HG03097 (cell line): ENCODE data around the gene SLC25A4.
A peak's percentile ranks its signal among the peaks of the same experiment; 100 is the strongest.
"Not testable (repeated sequence)": the region's sequence is repeated elsewhere in the genome, so short reads cannot be mapped to it uniquely, and the experiment has no call there.

Source experiments
- ATAC-seq: cut with Tn5 transposase; IDR thresholded peaks from one replicate; pipeline ENCODE4 v1.9.1; 2021; ENCODE audit not compliant: unreplicated experiment, low FRiP score

Gene SLC25A4

DNA sequence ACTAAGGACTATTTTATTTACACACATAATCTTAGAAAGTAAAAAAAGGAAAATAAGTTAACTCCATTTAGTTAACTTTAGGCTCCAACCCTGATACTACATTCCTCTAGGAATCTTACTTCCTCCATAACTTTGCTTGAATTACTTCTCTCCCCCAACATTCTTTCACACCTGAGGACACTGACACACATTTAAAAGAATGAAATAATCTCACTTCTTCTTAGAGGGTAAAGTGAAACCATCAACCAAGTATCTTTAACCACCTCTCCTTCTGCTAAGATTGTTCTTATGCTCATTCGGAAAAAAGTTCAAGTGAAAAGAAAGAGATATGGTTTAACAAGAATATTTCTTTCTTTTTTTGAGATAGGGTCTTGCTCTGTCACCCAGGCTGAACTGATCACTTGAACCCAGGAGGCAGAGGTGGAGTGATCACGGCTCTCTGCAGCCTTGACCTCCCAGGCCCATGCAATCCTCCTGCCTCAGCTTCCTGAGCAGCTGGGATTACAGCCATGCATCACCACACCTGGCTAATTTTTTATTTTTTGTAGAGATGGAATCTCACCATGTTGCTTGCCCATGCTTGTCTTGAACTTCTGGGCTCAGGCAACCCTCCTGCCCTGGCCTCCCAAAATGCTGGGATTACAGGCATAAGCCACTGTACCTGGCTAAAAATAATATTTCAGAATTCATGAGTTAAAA, 28.5 kb downstream of the SLC25A4 start:
- peak; percentile 74 for ATAC-seq

DNA sequence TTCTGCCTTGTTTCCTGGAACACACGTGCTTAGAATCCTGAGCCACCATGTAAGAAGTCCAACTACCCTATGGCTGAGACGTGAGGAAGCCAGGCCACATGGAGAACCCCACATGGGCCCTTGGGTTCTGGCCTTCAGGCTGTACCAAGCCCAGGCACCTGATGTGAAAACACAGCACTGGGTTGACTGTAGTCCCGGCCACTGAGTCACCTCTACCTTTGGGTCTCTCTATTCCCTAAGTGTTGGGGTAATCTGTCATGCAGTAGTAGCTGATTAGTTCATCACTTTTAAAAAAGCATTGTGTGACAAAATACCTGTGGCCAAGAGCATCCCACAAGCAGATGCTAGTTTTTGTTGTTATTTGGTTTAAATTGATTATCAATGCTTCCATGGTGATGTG, 36.4 kb downstream of the SLC25A4 start:
- ATAC-seq: no peak

DNA sequence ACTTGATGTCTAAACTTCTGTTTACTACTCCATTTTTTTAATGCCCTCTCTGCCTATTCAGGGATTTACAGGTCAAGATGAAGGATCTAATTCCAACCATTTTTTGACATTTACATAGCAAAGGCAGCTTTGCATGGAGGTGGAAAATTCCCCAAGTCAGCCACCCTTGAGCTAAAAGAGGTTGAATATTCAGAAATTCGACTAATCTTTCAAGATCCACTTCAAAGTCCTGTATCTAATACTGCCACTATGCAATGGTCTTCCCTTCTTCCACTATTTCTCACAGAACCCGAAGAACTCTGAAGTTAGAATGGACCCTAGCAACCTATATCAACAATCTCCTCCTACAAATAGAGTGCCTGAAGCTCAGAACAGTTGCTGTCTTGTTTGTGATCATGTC, 39.2 kb downstream of the SLC25A4 start:
- ATAC-seq: no peak

DNA sequence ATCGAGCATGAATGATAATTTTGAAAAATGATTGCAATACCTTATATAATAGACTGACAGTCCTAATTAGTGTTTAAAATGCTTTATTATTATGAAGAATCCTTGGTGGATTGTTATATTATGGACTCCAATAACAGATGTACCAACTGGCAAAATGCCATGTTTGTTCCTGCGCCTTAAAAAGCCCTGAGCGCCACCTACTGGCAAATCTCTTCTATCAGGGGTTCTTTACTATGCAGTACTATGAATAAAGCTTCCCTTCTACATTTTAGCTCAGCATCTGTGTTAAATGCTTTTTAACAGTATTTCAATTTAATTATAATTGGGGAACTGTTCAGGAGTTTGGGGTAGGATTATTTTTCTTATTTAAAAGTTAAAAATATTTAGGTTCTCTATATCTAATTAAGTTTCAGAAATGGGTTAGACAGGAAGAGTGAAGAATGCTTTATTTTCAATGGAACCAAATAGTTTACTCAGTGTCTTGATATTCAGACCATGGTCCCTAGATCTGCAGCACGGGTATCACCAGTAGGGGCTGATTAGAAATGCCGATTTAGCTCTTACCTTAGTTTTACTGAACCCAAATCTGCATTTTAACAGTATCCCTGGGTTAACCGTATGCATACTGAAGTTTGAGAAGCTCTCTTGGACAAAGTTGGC, 40.7 kb downstream of the SLC25A4 start:
- ATAC-seq: no peak

DNA sequence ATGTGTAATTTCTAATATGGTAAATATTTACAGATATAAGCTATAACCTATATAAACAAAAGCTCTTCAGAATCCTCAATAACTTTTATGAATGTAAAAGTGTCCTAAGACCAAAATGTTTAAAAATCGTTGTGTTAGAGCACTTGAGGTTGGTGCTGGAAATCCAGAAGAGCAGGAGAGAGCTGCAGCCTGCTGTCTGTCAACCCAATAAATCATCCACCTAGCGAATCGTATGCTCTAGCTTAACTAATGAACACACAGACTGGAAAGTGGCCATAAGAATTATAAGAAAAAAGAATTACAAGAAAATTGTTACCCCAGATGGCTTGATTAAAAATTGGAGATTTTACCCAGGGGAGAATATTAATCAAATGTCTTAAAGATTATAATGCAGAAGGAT, 43.7 kb downstream of the SLC25A4 start:
- ATAC-seq: no peak

DNA sequence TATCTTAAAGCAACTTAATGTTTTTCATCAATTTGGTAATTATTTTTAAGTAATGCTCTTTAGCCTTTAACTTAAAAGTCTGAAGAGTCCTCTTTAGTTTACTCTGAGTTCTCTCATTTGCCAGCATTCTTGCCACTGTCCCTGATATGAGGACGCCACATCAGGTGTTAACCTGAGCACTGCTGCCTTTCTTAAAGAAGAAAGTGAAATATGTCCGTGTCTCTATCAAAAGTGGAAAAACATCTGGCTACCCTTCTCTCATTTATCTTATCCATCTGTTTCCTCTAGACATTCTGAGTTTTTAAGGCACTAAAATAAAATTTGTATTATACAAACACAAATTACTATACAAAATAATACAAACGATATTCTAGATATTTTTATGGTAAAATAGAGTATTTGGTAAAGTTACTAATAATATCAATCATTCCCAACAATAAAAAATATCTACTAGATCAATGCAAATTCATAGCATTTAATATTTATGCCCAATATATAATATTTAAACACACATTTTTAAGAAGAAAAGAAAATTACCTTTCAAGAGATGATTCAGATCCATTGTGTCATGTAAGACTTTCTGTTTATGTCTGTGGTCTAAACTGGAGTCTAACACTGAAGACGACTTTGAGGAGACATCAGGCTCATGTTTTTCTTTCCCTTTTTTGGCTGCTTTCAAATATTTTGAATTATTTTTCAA, 46.7 kb downstream of the SLC25A4 start:
- no peak for ATAC-seq

DNA sequence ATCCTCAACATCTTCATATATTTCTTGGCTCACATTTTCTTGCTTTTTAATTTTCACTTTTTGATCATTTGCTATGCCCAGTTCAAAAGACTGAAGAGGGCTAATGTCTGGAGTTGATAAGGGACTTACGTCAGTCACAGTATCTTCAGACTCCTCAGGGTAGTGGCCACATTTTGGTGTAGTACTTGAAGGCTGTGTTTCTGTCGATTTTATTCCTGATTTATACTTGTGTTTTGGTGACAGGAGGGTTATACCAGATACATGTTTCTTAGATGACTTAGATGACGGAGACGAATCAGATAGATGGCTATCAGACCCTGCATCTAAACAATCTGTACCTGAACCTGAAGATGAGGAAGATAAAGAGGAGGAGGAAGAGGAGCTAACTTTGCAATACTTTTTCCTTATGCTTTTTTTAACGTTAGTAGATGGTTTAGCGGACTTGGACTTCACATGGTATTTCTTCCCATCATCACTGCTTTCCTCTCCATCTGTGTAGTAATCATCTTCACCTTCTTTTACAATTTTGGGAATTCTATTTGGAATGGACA, 47.3 kb downstream of the SLC25A4 start:
- ATAC-seq: no peak

DNA sequence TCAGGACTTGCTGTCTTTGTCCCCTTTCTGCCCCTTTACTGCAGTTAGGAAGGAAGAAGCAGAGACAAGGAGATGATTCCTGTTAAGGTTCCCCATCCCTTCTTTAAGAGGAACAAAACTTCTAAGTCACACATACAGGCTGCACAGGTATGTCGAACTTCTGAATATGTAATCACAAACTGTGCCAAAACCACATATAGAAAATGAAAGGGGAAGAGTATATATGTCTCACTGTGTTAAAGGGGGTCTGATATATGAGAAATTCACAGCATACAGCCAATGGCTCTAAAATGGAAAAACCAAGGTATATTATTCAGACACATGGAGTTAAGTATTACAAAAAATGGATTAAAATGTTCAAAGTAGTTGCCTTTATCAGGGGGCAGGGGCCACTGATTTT, 49.0 kb downstream of the SLC25A4 start:
- ATAC-seq: peak; percentile 80

DNA sequence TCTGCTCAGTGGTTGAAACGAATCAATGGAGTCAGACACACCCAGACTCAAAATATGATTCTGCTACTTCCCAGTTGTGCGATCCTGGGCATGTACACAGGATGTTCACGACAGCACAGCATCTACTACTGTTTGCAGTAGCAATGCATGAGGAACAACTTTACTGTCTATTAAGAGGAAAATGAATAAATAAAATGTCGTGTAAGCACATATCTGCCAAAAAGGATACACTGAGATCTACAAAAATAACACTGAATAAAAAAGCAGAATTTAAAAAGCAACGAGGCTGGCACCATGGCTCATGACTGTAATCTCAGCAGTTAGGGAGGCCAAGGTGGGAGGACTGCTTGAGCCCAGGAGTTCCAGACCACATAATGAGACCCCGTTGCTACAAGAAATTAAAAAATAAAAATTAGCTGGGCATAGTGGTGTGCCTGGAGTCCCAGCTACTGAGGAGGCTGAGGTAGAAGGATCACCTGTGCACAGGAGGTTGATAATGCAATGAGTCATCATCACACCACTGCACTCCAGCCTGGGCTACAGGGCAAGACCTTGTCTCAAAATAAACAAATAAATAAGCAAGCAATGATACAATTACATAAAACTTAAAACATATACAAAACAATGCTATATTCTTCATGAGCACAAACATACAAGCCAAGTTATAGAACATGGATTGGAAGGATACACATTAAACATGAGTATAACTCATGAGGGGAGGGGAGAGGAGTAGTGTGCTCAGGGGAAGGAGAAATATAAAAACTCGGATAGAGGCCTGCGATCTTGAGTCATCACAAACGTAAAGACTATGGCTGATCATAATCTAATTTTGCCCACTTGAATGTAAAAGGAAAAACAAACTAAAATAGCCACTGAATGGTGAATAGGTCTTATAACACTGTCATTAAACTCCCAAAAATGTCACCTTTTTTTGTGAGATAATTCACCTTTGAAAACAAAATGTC, 52.1 kb downstream of the SLC25A4 start:
- no peak for ATAC-seq

DNA sequence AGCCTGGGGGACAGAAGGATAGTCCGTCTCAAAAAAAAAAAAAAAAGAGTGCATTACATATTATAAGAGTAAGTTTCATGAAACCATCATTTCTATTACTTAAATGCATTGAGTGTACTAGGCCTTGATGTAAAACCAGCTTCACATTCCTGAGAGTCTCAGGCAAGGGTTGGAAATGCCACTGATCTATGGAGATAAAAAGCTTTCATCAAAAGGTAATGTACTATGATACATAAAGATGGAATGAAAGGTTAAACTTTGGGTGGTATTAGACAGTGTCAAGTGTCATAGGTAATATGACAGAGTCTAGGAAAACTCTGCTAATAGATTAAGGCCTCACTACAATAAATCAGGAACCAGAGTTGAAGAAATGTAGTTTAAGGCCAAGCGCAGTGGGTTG, 53.4 kb downstream of the SLC25A4 start:
- no peak for ATAC-seq

DNA sequence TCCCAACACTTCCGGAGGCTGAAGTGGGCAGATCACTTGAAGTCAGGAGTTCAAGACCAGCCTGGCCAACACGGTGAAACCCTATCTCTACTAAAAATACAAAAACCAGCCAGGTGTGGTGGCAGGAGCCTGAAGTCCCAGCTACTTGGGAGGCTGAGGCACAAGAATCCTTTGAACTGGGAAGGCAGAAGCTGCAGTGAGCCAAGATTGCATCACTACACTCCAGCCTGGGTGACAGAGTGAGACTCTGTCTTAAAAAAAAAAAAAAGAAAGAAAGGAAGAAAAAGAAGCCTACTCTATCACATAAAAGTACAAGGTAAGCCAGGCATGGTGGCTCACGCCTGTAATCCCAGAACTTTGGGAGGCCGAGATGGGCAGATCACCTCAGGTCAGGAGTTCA, 55.1 kb downstream of the SLC25A4 start:
- not testable (repeated sequence) for ATAC-seq
